Measurements from ENCODE around the gene USP32.

The USP32 gene

GRCh38 chr17:60145006-60145935, 246.7 kb downstream of the USP32 start:
- Histone ChIP-seq H3F3A (ENCODE audit: insufficient read depth) (no peaks in the 10 kb centered on the region), H3K4me2 (ENCODE audit: low read depth, low read length, poor library complexity, severe bottlenecking) (no peak overlapping the region), H3K9me3 (ENCODE audit: insufficient read depth, low read length) (no peaks in the 10 kb centered on the region), H3K36me3 (ENCODE audit: low read length) (no peaks in the 10 kb centered on the region), H2AFZ (ENCODE audit: low read depth, low read length, severe bottlenecking) (no peak overlapping the region), H3K79me2 (ENCODE audit: insufficient read depth, low read length) (no peaks in the 10 kb centered on the region), H3K4me3 (ENCODE audit: insufficient read depth, low read length, poor library complexity, severe bottlenecking) (no peak overlapping the region), H4K20me1 (ENCODE audit: low read depth, low read length) (no peaks in the 10 kb centered on the region), H3K9ac (ENCODE audit: low read length) (no peak overlapping the region), H3K27ac (ENCODE audit: low read depth, low read length) (no peak overlapping the region), H3K27me3 (ENCODE audit: low read length) (no peaks in the 10 kb centered on the region), H3K9me2 (replicated peaks; ENCODE audit: insufficient read depth, low read length) (no peaks in the 10 kb centered on the region)
- no peak for TF ChIP-seq CTCF (IDR thresholded peaks at IDR 0.05; ENCODE audit: insufficient read depth, low read length, poor library complexity, severe bottlenecking)

- H3K79me2 ChIP-seq (ENCODE audit: insufficient read depth, low read length): no peaks in the 10 kb centered on the region
- TF ChIP-seq EZH2phosphoT487 (conservative IDR thresholded peaks at IDR 0.05; ENCODE audit: low read length): no peak
- TF ChIP-seq CTCF (IDR thresholded peaks at IDR 0.05; ENCODE audit: insufficient read depth, low read length, poor library complexity, severe bottlenecking): peak; percentile 86
- peak overlapping the region; percentile 34 for H3K4me2 ChIP-seq (ENCODE audit: low read depth, low read length, poor library complexity, severe bottlenecking)
- H3F3A ChIP-seq (ENCODE audit: insufficient read depth): no peaks in the 10 kb centered on the region
- H3K9me3 ChIP-seq (ENCODE audit: insufficient read depth, low read length): no peaks in the 10 kb centered on the region
- no peaks in the 10 kb centered on the region for H3K27me3 ChIP-seq (ENCODE audit: low read length)
- no peak overlapping the region for H3K27ac ChIP-seq (ENCODE audit: low read depth, low read length)
- H3K36me3 ChIP-seq (ENCODE audit: low read length): no peaks in the 10 kb centered on the region
- no peak overlapping the region for H3K4me3 ChIP-seq (ENCODE audit: insufficient read depth, low read length, poor library complexity, severe bottlenecking)
- no peaks in the 10 kb centered on the region for H4K20me1 ChIP-seq (ENCODE audit: low read depth, low read length)
- H3K9me2 ChIP-seq (replicated peaks; ENCODE audit: insufficient read depth, low read length): no peaks in the 10 kb centered on the region
- H2AFZ ChIP-seq (ENCODE audit: low read depth, low read length, severe bottlenecking): peak overlapping the region; percentile 86
- peak overlapping the region; percentile 9; the same call in 1 of the 2 replicates for H3K9ac ChIP-seq (ENCODE audit: low read length)
Observed at GRCh38 chr17:60142872-60143499, 248.9 kb downstream of the USP32 start.

- Histone ChIP-seq H3K4me2 (ENCODE audit: low read depth, low read length, poor library complexity, severe bottlenecking) (no peak overlapping the region), H3K79me2 (ENCODE audit: insufficient read depth, low read length) (no peaks in the 10 kb centered on the region), H2AFZ (ENCODE audit: low read depth, low read length, severe bottlenecking) (no peak overlapping the region), H3K9ac (ENCODE audit: low read length) (no peak overlapping the region), H3K27ac (ENCODE audit: low read depth, low read length) (no peak overlapping the region), H3K27me3 (ENCODE audit: low read length) (no peaks in the 10 kb centered on the region), H3K9me3 (ENCODE audit: insufficient read depth, low read length) (no peaks in the 10 kb centered on the region), H3K9me2 (replicated peaks; ENCODE audit: insufficient read depth, low read length) (no peaks in the 10 kb centered on the region), H4K20me1 (ENCODE audit: low read depth, low read length) (no peaks in the 10 kb centered on the region), H3K4me3 (ENCODE audit: insufficient read depth, low read length, poor library complexity, severe bottlenecking) (no peak overlapping the region), H3K36me3 (ENCODE audit: low read length) (no peaks in the 10 kb centered on the region), H3F3A (ENCODE audit: insufficient read depth) (no peaks in the 10 kb centered on the region)
- TF ChIP-seq CTCF (IDR thresholded peaks at IDR 0.05; ENCODE audit: insufficient read depth, low read length, poor library complexity, severe bottlenecking) (no peak), EZH2phosphoT487 (conservative IDR thresholded peaks at IDR 0.05; ENCODE audit: low read length) (no peak)
Observed at GRCh38 chr17:60141111-60142018, 250.6 kb downstream of the USP32 start.

Measured in SU-DHL-6 (cell line).